Stimulated activated CD8-positive, alpha-beta memory T cell treated with anti-CD3 and anti-CD28 coated beads, Interleukin-7, amount 100 ng/mL, for 4 hours (primary cell): ENCODE measurements around the gene GHDC.
"Not testable (repeated sequence)": the region's sequence is repeated elsewhere in the genome, so short reads cannot be mapped to it uniquely, and the experiment has no call there.

Source experiments
- DNase-seq, 2 donors: peaks; one replicate each; pipeline ENCODE4 v3.0.0-alpha.2; 2020; ENCODE audit warnings: low read depth in 2 of 2

GHDC gene

DNA sequence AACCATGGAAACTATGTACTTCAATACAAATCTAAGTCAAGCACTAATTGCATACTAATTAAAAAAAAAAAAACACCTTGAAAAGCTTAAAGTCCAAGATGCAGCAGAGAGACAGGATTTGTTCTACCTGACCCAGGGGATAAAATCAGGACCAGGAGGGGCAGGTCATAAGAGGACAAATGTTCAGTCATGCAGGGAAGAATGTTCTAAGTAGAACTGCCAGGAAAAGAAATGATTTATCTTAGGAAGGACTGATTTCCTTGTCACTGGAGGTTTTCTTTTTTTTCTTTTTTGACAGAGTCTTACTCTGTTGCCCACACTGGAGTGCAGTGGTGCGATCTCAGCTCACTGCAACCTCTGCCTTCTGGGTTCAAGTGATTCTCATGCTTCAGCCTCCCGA lies 9.1 kb upstream of the GHDC start:
- DNase-seq, result no peak

DNA sequence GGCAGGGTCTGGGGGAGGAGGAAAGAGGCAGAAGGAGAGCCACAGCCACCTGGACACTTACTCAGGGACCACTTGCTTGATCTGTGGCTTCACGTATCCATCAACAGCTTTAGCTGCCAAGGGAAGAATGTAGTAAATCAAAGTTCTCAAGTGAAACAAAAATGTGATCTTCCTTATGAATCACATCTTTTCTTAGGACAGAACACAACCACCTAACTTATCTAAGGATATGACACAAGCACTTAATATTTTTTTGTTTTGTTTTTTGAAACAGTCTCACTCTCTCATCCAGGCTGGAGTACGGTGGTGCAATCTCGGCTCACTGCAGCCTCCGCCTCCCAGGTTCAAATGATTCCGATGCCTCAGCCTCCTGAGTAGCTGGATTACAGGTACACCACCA lies 8.4 kb upstream of the GHDC start:
- no peak for DNase-seq

DNA sequence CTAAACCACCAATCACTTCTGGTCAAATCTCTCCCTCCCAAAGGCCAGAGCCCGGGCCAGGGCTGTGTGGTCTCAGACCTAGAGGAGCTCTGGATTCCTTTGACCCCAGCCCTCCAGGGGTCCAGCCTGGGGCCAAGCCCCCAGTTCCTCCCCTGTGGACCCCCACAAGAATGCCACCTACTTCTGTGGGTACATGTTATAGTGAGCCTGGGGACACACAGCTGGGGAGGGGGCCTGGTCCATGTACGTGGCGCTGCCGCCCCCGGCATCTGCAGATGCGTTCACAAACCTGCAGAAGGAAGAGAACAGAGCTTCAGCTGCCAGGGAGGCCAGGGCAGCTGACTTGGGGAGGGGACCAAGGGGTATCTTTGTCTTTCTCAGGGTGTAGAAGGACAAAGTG lies 7.9 kb upstream of the GHDC start:
- no peak for DNase-seq

DNA sequence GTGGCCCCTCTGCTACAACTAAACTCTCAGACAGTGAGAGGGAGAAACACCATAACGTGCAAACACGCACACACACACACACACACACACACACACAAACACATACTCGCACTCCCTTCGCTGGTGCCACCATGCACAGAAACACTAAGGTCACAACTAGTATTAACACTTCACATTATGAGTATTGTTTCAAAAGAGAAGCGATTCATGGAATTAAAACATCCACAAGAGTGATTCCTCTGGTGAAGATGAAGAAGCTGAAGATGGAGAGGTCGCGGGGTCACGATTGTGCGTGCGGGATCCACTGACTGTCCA lies 7.1 kb upstream of the GHDC start:
- no peak for DNase-seq

DNA sequence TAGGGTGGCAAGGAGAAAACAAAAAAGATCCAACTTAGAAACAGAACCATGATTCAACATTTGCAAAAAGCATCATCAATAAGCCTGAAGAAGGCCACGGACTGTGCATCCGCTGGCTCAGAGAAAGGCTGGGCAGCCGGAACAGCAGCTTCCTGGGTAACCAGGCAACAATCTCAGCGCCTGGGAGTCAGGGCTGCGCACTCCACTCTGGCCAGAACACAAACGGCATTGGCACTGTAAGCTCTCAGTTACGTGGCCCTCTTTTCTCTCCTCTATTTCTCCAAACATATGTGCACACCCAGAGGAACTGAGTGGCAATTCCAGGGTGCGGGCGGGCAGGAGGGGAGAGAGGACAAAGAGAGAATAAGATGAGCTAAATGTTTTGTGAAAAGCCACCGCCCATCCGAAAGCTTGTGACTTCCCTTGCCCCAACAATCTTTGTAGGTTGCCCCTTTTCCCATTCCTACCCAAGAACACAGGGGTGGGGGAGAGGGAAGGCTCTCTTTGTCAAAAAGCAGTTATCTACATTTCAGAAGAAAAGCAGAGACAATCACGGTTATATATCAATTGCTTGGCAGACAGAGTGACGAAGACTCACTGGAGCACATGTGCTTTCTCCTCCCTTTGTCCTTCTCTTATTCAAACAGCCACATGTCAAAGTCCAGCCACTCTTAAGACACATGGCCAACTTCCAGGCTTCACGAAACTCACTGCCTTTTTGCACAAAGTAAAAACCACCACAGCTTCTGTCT lies 6.6 kb upstream of the GHDC start:
- no peak for DNase-seq

DNA sequence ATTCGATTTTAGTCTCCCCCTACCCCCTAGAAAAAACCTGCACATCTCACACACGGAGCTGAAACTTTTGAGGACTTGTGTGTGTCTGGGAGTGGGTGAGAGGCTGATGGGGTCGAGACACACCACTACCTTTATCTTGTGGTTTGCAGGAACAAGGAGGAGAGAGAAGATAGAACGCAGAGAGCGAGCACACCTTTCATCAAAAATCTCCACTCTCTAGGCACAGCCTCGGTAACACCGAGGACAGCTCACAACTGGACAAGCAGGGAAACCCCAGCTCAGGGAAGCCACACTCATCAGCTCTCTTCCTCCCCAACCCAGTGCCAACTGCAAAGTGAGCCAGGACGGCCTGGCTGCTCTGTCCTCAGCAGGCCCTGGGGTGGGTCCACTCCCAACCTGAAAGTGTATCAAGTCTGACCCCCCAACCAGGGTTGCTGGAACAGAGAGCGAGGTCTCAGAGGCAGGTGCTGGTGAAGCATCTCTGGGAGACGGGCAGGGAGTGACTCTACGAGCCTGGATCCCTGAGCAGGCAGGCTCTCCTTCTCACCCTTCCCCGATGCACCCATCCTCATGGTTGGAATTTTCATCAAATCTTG lies 5.2 kb upstream of the GHDC start:
- no peak for DNase-seq

DNA sequence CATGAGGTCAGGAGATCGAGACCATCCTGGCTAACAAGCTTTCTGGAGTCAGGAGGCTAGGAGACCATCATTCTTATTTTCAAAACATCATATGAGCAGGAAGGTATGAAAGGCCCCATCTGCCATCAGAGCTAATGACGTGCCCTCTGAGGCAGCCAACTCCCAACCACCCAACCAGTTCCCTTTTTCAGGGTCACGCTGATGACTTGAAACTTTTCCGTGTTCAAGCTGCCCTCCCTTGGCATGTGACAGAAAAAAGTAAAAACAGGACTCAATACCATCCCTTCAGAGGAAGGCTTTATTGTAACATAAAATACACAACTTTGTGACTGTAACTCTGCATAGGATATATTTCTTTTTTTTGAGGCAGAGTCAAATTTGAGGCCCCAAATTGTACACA lies 4.6 kb upstream of the GHDC start:
- no peak for DNase-seq

DNA sequence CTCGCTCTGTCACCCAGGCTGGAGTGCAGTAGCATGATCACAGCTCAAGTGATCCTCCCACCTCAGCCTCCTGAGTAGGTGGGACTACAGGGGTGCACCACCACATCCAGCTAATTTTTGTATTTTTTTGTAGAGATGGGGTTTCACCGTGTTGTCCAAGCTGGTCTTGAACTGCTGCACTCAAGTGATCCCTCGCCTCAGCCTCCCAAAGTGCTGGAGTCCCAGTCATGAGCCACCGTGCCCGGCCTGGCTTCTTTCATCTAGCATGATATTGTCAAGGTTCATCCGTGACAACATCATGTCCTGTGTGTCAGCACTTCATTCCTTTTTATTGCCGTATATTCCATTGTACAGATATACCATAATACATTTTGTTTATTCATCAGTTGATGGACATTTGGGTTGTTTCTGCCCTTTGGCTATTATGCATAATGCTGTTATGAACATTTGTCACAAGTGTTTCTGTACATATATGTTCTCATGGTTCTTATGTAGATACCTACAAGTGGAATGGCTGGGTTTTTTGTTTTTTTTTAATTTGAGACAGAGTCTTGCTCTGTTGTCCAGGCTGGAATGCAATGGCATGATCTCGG lies 3.4 kb upstream of the GHDC start:
- DNase-seq, result no peak

DNA sequence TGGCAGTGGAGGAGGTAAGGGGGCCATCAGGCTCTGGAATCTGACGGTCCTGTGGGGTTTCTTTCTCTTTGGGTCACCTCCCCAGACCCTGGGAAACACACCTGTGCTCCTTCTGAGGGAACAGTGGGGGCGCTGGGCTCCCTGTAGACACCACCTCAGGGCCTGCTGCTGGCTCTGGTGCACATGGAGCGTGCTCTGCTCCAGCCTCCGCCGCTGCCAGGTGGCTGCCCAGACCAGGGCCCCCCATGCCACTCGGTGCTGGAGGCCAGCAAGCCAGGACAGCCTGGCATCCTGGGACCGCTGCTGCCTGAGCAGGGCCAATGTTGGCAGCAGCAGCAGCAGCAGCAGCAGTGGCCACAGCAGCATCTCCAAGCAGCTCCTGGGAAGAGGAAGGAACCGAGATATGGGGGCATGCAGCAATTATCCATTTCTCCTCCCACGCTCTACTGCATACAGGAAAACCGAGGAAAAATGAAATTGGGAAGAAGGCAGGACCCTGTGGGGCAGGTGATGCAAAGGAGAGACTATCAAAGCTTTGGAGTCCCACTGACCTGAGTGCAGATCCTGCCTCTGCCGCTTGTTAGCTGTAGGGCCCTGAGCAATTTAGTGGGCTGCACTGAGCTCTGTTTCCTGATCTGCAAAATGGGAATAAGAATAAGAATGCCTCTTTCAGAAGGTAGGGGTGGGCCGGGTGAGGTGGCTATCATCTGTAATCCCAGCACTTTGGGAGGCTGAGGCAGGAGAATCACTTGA lies 902 bp downstream of the GHDC start:
- DNase-seq, result no peak

DNA sequence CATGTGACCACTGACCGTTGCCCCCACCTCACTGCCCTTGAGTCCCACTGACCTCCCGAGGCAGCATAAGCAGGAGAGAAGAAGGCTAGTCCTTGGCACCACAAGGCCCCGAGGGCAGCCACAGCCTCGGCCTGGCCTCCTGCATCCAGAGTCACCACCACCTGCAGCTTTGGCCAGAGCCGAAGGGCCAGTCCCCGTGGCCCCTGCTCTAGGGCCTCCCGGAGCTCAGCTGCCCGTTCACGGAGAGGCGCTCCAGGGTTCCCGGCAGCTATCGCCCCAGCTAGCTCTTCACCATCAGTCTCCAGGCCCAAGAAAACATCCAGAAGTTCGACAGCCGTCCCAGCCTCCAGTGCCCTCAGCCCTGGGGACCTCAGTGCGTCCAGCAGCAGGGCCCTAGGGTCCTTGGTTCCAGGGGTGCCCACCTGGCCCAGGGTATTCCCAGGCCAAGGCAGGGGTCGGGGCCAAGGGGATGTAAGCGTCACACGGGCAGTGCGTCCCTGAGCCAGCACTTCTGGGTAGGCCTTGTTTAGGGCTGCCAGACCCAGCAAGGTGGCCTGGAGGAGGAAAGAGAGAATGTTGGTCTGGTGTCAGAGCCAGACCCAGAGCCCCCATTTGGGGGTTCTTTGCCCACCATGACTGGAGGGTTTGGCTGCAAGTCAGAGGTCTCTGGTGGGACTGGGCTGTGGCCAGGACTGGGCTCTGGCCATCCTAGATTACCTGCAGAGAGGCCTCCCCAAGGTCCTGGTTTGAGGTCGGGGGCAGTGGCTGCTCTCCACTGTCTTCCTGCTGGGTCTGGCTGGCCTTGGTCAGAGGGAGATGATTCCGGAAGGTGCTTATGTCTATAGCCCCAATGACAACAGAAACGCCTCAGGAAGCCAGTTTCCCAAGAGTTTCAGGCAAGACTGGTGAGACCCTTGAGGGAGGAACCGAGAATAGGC lies 1.8 kb downstream of the GHDC start:
- DNase-seq, result no peak

DNA sequence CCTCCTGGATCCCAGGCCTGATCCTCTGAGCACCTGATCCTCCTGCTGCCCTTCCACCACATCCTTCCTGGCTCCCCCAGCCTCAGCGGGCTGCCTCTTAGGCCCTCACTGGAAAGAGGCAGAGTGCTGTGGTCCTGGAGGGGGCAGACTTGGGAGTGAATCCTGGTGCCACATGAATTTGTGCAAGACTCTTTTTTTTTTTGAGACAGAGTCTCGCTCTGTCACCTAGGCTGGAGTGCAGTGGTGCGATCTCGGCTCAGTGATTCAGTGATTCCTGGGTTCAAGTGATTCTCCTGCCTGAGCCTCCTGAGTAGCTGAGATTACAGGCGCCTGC lies 3.1 kb downstream of the GHDC start:
- no peak for DNase-seq

DNA sequence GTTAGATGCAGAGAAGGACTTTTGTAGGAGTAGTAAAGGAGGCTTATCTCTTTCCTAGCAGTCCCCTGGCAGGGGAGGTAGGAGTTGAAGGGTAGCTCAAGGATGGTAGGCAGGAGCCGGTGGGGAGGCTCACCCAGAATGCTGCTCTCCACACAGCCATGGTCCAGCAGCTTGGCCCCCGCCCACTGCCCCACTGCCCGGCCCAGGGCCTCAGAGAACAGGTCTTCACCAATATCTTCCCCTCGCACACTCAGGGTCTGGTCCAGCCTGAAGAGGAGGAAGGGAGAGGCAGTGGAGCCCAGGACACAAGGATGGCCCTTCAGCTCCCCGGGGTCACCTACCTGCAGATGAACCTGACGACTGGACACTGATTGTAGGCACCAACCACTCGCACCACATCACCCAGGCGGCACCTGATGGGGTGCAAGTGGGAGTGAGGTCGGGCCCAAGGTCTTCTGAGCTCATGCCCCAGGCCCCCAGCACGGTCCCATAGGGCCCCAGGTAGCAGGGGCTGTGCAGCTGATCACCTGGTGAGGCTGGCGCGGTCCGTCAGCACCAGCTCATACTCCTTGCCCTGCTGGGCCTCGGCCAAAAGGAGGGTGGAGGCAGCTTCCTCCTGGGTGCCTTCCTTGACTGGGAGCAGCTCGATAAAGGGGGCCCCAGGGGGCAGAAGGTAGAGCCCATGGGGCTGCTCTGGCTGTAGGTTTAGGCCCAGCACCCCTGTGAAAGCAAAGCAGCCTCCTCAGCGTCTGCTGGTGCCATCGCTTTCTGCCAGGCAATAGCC lies 3.6 kb downstream of the GHDC start:
- DNase-seq, result no peak

DNA sequence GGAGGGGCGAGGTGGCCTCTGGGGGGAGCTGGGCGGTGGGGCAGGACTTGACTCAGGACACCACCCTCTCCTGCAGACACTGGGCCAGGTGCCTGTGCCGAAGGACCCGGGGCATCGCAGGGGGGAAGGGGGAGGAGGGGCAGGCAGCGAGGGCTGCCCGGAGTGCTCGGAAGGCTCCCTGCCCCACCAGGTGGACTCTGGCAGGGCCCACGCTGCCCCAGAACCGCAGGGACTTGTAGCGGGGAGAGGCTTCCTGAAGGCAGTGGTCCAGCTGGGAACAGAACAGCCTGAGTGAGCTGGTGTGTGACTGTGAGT lies 4.7 kb downstream of the GHDC start:
- DNase-seq, result no peak

DNA sequence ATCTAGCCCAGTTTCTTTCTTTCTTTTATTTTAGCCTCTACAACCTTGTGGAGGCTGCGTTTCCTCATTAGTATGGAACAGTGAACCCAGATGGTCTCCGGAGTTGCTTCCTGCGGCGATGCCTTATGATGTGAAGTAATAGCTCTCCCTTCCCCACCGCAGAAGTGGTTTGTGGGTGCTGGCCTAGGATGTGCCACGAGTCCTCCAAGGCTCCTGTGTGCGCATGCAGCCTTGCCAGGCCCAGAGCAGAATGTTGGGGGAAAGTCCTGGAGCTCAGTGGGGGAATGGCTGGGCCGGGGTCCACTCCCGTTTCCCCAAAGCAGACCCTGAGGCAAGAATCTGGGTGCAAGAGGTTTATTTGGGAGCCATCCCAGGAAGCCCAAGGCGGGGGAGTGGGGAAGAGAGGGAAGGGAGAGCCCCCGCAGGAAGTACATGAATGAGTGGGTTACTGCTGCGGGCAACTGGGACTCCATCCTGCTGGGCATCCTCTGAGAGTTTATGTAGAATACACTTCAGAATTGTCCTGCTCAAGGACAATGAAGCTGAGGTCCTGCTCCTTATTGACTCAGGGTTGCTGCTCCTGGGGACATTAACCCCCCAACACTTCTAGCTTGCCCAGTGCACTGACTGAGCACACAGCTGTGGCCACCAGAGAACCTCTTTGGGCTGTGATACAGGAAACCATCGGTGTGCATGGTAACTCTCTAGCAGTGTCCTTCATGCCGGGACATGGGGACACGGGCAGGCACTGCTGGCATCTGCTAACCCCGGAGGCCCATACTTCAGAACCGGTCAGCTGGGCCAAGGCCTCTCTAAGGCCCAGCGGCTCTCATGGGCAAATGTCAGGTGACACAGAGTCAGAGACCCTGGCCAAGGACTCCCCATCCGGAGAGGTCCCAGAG lies 5.3 kb downstream of the GHDC start:
- no peak for DNase-seq

DNA sequence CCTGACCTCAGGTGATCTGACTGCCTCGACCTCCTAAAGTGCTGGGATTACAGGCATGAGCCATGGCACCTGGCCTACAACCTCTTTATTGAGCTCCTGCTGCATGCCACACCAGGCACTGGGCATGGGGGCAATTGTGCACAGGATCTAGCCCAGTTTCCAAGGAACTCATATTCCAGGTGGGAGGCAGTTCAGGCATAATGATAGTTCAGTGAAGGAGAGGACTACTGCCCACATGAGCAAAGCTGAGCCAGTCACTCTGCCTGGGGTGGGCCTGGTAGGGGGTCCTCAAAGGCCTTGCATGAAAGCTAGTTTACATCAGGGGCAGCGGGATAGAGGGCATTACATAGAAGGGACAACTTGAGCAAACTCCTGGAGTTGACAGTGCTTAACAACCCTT lies 6.5 kb downstream of the GHDC start:
- no peak for DNase-seq

DNA sequence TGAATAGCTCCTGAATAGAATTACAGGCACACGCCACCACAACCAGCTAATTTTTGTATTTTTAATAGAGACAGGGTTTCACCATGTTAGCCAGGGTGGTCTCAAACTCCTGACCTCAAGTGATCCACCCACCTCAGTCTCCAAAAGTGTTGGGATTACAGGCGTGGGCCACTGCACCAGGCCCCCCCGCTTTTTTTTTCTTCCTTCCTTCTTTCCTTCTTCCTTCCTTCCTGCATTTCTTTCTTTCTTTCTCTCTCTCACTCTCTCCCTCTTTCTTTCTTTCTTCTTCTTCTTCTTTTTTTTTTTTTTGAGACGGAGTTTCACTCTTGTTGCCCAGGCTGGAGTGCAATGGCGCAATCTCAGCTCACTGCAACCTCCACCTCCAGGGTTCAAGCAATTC lies 8.1 kb downstream of the GHDC start:
- DNase-seq, result not testable (repeated sequence)

DNA sequence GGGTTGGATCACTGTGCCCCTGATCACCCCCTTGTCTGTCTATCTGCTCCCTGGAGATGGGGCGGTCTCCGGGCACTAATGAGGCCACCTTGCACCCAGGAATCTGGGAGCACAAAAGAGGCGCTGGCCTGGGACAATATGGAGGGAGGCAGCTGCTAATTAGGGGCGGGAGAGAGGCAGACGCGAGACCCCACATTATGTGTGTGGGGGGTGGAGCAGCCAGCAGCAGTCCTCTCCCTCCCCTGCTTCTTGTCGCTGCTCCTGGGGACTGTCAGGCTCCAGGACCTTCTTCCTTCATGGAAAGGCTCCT lies 8.7 kb downstream of the GHDC start:
- no peak for DNase-seq

DNA sequence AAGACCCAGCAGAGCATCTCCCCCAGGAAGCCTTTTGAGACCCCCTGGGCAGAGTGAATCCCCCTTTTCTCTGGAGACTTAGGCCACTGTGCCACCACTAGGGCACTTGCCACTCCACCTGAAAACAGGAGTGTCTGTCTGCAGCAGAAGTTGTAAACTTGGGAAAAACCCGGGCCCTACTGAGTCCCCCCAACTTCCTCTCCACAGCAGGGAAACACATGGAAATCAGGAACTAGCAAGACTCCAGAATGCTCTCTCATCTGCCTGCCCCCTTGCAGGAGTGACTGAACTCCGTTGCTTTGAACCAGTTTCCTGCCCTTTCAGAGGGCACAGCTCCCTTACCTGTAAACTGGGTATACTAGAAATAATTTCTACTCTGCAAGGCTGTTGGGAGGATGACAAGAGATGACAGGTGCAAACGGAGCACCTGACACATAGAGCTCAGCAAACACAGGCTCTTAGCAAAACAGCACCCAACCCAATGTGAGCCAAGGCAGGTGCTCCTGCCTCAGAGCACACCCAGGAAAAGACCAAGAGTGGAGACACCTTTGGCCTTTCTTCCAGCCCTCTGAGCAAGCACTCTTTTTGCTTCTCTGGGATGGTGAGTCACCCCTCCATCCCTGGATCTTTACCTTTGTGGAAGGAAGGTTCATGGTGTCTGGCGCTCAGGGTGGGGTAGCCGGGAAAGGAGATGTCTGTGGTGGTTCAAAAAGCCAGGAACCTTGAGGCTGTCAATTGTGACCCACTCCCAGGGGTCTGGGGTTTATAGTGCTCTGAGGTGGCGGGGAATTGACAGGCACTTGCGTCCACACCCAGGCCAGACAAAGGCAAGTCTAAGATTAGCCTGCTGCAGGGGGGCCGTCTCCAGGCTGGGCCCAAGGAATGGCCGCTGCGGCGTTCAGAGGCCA lies 9.3 kb downstream of the GHDC start, which contains the start of gene HCRT:
HCRT (minus strand) TSS at position 740 of the 908 bp plus-strand sequence; CDS start at position 653, 87 bp downstream.
- no peak for DNase-seq
